ENCODE data around the gene CCDC57.

DNA sequence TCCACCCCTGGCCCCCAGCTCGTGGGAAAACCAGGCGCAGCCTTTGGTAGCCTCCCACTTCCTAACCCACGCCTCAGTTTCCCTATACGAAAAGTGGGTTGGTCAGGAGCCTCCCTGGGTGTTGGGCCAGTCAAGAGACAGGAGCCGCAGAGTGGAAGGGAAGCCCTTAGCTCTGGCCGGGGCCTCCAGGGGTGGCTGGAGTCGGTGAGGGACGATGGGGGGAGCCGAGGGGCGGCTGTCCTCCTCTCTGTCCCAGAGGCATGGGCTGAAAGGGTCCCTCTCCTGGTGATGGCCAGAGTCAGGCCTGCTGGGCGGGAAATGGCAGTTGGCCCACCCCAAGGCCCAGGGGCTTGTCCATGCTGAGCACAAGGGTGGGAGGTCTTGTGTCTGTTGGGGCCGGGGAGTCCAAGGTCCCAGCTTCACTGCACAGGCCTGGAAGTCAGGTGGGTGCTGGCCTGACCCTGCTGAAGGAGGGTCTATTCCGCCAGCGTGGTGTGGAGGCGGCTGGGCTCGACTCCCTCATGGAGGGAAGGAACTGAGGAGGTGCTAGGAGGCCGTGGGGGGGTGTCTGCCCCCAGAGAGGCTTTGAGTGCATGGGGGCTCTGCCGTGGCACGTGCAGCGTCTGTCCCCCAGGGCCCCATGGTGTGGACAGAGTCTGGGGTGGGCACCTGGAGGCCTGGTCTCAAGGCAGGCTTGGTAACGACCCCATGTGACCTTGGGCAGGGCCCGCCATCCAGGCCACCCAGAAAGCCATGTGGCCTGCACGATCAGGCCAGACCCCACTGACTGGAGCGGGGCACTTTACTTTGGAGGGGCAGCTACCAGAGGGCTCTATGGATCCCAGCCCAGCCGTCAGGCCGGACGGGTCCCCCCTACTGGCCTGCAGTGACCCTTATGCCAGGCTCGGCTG lies 17.3 kb upstream of the CCDC57 start:
- TF ChIP-seq CTCF (IDR thresholded peaks at IDR 0.05; ENCODE audit: low read depth, low read length) (no peak), EZH2phosphoT487 (IDR thresholded peaks at IDR 0.05; ENCODE audit: low read depth) (no peak)

All from OCI-LY3 (cell line).